GM21619 (cell line): Measurements from ENCODE around the gene RBM28.
"Not testable (repeated sequence)": the region's sequence is repeated elsewhere in the genome, so short reads cannot be mapped to it uniquely, and the experiment has no call there.

ENCODE experiments used
- ATAC-seq: cut with Tn5 transposase; IDR thresholded peaks from one replicate; pipeline ENCODE4 v1.9.1; 2021; ENCODE audit not compliant: unreplicated experiment

The RBM28 gene

DNA sequence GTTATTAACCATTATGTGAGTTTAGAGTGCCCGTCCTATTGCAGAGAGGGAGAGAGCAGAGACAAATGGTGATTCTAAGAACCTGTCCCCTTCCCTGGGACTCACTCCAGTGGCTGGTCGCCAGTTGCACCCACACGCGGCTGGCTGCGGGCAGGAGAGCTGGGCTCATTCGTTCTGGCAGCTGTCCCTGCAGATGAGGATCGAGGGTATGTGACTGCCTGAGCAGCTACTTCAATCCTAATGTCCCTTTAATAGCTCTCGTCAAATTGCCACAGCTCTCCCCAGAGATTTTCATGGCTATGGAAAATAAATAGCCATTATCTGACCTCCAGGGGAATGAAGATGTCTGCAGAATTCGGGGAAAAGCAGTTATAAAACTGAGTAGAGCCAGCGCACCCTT is 41.6 kb downstream of the RBM28 start:
- ATAC-seq = no peak

DNA sequence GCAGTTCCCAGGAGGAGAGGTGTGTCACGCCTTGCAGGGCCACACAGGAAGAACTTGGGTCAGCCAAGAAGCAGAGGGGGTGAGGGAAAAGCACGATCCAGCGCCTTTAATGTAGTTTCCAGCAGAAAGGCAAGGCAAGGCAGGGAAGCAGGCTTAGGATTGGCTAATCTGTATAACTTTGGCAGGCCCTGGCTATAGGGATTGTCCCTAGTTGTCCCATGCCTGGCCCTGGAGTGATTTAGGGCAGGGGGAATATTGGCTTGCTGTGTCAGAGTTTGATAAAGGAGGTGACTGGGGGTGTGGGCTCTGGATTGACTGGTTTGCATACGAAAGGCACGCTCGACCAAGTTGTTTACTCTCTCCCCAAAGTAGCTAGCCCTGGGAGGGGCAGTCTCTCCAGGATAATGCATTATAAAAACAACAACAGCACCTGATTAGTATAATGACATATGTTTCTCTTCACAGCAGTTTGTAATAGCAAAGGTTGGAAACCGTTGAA is 44.5 kb downstream of the RBM28 start:
- ATAC-seq = no peak

DNA sequence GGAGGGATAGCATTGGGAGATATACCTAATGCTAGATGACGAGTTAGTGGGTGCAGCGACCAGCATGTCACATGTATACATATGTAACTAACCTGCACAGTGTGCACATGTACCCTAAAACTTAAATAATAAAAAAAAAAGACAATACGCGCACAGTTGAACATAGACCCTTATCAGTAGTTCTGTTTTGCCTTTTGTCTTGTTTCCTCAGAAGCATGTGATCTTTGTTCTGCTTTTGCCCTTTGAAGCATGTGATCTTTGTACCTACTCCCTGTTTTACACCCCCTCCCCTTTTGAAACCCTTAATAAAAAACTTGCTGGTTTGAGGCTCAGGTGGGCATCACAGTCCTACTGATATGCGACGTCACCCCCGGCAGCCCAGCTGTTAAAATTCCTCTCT is 45.7 kb downstream of the RBM28 start:
- ATAC-seq = not testable (repeated sequence)

DNA sequence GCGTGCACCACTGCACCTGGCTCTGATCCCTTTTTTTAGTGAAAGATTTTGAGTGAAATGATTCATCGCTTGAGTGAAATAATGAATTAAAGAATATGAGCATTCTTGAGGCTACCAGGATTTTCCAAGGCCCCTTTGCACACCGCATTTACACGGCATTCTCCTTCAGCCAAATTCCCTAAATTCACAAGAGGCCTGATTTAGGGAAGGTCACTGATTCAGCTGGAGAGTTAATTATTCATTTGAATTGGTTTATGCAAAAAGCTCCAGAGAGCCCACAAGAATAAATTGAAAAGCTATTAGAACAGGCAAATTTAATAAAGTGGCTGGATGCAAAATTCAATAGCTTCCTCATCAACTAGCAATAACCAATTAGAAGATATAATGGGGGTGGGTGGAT is 56.2 kb downstream of the RBM28 start:
- no peak for ATAC-seq

DNA sequence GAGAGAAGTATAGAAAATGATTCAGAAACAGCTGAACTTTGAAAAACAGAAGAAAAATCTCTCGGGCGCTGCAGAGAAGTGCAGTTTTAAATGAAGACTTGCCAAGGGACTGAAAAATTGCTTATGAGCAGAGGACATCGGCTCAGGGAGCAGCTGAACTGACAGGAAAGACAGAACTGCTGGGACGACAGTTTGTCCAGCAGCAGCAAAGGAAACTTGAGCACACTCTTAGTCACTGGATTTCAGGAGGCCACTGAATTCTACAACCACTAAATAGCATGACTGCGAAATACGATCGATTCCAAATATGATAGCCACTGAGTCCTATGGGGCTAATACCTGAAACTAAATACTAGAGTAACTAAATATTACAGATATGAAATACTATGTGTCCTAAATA is 59.6 kb downstream of the RBM28 start:
- no peak for ATAC-seq

DNA sequence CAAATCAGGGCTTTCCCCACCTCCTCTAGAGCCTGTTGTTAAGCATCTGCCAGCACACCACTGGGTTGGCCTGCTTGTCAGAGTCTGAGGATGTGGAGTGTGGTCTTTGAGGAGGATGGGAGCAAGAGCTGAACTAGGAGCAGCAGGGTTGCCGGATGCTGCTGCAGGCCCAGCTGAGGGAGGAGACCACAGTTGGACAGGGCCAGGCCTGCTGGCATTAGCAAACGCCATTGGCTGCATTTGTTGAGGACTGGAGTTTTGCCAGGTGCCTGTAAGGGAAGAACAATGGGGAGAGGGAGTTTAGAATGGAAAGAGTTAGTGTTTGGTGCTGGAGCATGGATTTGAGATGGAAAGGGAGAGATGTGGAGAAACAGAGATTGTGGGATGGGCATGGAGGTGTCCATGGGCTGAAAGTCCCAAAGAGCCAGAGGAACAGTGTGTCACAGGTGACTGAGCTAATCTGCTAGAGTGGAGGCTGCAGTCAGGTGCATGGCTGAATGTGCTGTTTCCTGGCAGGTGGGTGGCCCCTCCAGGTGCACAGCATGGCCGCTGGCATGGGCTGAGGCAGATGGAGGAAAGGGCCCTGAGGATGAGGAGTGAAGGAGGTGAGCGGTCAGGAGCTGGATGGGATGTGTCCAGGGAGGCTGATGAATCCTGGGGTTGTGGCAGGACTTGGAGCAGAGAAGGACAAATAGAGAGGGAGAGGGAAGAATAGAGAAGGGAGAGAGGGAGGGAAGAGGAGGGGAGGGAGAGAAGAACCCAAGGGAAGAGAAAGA is 61.9 kb downstream of the RBM28 start:
- ATAC-seq = no peak

DNA sequence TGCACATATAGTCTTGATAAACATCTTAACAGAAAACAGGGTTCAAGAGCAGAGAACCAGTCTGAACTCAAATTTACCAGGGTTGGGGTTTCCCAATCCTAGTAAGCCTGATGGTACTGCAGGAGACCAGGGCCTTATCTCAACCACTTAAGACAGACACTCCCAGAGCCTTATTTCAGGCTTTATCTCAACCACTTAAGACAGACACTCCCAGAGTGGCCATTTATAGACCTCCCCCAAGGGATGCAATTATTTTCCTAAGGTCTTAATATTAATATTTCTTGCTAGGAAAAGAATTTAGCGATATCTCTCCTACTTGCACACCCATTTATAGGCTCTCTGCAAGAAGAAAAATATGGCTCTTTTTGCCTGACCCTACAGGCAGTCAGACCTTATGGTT is 63.3 kb downstream of the RBM28 start:
- not testable (repeated sequence) for ATAC-seq

DNA sequence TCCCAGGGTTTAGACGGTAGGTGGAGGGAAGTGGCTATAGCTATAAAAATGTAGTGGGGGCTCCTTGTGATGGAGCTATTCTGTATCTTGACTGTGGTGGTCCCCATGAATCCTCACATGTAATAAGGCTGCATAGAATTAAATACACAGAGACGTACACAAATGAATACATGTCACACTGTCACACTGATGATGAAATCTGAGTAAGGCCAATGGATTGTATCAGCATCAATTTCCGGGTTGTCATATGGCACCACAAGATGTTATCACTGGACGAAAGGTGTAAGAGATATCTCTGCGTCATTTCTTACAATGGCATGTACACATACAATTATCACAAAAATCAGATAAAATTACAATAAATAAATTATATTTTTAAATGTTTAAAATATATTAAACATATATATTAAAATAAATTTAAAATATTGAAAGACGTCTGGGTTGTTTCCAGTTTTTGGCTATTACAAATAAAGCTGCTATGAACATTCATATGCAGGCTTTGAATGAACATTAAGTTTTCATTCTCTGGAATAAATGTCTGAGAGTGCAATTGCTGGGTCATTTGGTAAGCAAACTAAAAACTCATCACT is 64.5 kb downstream of the RBM28 start:
- no peak for ATAC-seq

DNA sequence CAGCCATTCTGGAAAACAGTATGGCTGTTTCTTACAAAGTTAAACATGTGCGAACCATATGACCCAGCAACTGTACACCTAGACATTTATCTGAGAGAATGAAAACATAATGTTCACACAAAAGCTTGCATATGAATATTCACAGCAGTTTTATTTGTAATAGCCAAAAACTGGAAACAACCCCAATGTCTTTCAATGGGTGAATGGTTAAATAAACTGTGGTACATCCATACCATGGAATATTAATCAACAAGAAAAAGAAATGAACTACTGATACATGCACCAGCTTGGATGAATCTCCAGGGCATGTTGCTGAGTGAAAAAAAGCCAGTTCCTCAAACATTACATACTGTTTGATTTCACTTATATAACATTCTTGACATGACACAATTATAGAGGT is 65.3 kb downstream of the RBM28 start:
- no peak for ATAC-seq

DNA sequence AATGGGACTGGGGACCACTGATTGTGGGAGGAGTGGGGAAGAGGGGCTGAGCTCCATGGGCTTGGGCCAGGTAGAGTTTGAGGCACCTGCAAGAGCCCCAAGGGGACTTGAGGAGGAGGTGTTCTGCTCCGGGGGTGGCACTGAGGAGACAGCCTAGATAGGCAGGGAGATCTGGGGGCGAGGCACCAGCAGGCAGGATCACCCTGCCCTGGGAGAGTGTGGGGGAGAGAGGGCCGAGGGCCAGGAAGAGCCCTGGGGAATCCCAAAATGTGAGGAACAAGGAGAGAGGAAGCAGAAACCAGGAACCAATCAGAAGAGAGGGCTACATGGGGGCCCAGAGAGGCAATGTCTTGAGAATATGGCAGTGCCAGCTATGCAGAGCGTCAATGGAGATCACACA is 68.0 kb downstream of the RBM28 start:
- ATAC-seq = no peak

DNA sequence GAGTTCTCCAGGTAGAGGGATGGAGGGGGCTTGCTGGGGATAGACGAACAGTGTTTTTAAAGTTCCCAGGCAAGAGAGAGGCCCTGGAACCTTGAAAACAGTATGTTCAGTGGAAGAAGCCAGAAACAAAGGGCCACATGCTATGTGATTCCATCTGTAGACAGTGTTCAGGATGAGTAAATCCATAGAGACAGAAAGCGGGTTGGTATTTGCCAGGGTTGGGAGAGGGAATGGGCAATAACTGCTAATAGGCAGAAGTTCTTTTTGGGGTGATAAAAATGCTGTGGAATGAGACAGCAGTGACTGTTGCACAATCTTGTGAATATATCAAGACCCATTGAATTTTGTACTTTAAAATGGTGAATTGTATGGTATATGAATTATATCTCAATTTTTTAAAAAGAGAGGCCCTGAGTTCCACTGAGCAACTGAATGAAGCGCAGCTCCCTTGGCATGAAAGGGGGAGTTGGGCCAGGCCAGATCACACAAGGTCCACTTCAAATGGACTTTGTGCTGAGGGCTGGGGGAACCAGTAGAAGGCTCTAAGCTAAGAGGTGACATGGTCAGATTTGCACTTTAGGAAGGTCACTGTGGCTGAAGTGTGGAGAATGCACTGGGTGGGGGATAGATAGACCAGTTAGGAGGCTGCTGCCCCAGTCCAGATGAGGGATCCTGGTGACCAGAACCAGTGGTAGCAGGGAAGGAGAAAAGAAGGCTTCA is 68.7 kb downstream of the RBM28 start:
- ATAC-seq = no peak

DNA sequence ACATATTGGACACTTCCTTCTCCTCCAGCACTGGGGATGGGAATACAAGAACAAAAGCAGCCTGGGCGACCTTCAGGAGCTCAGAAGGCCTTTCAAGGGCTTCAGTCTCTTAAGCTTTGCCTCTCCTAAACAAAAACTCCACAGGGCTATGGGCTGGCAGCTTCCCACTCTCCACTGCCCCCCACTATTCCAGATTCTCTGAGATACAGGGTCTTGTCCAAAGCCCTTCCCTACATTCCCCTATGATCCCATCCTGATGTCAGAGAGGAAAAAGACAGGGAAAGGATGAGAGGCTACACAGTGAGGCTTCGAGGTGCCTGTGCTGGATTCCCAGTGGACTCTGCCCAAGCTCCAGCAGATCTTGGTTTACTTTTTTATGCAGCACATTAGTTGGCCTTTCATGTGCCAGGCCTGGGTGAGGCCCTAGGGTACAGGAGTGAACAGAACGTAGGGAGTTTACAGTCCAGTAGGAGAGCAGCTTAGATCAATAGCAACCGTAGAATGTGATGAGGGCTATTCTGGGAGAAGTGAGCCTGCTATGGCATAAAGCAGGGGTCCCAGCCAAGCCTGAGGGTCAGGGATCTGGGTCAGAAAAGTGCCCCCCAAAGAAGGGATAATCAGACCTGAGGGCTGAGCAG is 69.3 kb downstream of the RBM28 start:
- no peak for ATAC-seq

DNA sequence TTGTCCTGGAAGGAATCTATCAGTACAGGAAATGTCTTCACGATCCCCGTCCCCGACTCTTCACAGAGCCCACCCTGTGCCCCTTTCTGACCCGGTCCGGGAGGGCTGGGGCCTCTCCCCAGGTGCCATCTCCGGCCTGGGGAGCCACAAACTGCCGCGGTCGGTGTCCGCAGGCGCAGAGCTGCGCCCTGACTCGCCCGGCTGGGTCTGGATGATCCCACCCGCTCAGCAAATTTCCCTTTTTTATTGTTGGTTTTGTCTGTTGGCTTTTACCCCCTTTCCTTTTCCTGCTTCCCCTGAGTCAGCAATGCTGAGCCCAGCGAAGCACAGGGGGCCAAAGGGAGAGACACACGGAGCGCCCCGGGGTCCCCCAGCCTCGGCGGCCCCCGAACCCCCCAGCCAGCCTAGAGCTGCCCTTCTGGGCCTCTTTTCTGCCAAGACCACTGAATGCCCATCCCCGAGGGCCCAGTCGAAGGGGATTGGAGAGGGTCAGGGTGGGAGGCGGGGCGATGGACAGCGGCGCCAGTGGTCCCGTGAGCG is 71.7 kb downstream of the RBM28 start:
- ATAC-seq = no peak

DNA sequence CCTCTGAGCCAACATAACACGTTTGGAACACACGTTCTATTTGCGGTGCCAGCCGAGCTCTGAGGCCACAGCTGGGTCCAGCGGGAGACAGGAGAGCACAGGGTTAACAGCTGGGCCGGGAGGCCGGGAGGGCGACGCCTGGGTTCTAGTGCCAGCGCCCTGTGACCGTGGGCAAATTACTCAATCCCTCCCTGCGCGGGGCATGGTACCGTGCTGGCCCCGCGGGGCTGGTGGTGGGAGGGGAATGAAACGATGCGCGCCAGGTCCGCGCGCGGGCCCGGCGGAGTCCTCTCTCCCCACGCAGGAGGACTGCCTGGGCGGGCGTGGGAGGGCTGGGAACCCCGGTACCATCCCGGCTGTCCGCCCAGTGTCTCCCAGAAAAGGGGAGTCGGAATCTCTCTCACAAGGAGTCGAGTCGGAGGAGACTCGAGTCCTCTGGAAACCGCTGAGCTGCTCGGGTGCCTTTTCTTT is 72.2 kb downstream of the RBM28 start:
- no peak for ATAC-seq

DNA sequence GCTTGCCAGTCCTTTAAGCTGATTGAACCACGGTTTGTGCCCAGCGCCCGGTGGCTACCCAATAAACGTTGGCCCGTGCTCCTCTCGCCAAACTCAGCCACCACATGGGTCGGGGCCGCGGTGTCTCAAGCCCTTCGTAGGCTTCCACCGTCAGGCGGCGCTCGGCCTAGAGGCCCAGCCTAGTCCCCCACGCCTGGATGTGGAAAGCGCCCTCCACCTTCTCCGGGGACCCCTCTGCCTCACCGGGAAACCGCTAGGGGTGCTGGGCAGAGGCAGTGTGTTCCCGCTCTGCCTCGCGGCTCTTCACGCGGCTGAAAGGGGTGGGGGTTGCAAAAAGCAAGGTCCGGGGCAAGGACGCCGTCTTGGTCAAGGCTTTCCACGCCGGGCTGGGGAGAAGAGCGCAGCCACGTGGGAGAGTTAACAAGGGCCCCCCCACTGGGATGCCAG is 72.9 kb downstream of the RBM28 start:
- ATAC-seq = no peak

DNA sequence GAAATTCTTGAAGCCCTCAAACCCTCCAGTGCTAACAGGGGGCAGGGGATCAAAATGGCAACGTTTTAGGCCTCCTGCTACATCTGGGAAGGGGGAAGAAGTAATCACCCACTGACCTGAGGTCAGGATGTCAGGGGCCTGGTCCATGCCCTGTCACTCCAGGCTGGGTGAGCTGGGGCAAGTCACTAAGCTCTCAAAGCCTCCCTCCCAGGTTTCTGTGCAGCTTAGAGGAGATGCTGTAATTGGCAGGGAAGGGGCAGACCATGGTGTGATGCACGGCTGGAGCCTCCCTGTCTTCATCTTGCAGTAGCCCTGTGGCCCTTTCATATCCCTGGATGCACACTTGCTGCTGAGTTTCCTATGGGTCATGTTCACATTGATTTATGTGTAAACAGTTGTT is 75.5 kb downstream of the RBM28 start:
- ATAC-seq = no peak

DNA sequence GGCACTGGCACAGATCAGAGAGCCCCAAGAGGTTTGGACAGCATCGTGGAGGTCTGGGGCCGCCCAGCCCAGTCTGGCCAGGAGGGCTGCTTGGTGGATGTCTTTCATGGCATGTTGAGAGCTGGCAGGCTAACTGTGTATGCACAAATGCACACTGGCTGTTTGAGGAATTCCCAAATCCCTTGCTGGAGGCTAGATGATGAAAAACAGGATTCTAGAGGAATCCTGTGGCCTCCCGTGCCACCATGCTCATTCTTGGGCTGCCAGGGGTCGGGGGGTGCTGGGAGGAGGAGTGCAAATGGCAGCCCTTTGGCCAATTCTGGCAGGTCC is 76.1 kb downstream of the RBM28 start:
- ATAC-seq = no peak

DNA sequence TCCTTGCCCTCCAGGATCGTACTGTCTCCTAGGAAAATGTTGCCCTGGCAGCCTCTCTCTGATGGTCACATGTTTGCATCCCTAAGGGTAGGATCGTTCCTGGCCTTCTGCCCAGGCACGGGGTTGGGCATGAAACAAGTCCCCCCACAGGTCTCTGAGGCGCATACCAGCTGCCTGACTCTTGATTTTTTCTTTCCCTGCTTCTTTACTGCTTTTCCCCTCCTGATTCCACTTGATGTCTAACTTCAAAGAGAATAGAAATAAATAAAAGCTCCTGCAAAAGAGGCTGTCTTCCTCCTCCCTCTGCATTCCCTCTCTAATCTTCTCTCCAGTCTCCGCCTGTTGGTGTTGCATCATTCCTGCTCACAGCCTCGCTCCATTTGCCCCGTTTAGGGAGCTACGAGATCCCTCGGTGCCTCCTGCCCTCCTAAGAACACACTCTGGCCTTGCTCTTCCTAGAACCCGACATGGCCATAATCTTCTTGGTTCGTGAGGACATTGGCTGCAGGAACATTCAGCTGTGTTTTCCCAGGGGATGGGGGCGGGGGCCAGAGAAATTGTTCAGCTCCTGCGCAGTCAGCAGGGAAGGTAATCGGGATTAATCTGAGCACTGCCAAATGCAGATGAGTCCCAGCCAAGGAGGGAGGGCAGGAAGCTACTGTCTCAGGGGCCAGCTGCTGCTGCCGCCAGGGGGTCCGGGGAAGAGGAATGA is 76.7 kb downstream of the RBM28 start:
- ATAC-seq = no peak

DNA sequence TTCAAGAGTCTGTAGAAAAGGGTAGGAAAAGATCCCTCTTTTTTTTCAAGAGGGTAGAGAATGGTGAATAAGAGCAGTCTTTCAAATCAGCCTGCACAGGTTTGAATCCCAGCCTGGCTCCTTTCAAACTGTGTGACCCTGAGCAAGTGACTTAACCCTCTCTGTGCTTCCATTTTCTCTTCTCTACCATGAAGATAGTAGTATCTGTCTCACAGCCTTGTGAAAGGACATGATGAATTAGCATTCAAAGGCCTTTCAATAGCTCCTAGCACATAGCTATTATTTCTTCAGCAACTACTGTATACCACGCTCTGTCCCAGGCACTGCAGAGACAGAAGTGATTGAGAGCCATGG is 77.2 kb downstream of the RBM28 start:
- ATAC-seq = no peak

DNA sequence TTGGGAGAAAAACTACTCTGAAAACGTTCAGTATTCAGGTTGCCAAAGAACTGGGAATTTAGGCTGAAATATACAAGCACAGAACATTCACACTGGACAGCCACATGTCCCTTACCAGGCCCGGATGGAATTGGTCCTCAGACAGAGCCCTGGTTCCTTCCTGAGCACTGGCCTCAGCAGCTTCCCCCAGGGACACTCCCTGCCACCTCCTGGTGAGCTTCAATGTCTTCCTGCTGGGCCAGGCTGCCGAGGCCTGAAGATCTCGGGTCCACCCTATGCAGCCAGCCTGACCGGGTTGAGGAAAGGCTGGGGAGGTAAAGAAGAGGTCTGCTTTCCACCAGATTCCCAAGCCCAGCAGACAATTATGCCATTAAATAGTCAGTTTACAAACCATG is 77.8 kb downstream of the RBM28 start:
- no peak for ATAC-seq
